ENCODE measurements around the gene MRPS34.

Gene MRPS34

DNA sequence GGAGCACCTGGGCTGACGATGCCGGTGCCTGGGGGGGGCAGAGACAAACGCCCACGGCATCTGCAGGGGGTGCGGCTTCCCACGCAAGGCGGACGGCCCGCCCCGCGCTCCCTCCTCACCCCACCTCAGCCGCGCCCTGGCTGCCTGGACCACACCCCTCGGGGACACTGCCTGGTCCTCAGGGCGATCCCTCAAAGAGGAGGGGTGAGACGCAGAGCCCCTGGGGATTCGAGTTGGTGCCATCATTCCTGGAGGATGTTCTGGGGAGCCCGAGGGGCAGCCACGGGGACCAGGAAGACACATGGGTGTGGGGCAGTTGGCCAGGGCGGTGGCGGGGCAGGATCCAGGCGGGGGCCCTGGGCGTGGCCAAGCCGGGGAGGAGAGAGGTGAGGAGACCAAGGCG is 16.7 kb upstream of the MRPS34 start:
- no peak overlapping the region for H3K27ac Mint-ChIP-seq
- H3K36me3 Mint-ChIP-seq (ENCODE audit: low read depth): peaks cover 5% of the 10 kb centered on the region
- TF ChIP-seq, protein P1, sequence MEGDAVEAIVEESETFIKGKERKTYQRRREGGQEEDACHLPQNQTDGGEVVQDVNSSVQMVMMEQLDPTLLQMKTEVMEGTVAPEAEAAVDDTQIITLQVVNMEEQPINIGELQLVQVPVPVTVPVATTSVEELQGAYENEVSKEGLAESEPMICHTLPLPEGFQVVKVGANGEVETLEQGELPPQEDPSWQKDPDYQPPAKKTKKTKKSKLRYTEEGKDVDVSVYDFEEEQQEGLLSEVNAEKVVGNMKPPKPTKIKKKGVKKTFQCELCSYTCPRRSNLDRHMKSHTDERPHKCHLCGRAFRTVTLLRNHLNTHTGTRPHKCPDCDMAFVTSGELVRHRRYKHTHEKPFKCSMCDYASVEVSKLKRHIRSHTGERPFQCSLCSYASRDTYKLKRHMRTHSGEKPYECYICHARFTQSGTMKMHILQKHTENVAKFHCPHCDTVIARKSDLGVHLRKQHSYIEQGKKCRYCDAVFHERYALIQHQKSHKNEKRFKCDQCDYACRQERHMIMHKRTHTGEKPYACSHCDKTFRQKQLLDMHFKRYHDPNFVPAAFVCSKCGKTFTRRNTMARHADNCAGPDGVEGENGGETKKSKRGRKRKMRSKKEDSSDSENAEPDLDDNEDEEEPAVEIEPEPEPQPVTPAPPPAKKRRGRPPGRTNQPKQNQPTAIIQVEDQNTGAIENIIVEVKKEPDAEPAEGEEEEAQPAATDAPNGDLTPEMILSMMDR (IDR thresholded peaks at IDR 0.05; ENCODE audit: unreplicated experiment in 3 of 3): no peak
- no peak overlapping the region for H3K4me3 Mint-ChIP-seq
- H3K4me1 Mint-ChIP-seq: no peaks in the 10 kb centered on the region
- H3K27me3 Mint-ChIP-seq (ENCODE audit: low read depth): no peaks in the 10 kb centered on the region
- H3K9me3 Mint-ChIP-seq: no peaks in the 10 kb centered on the region

GRCh38 chr16:1788708-1789100 is 15.8 kb upstream of the MRPS34 start:
- no peak overlapping the region for H3K27ac Mint-ChIP-seq
- TF ChIP-seq, protein P1 (IDR thresholded peaks at IDR 0.05; ENCODE audit: unreplicated experiment in 3 of 3): no peak
- no peaks in the 10 kb centered on the region for H3K4me1 Mint-ChIP-seq
- peak overlapping the region in 2 of 3 experiments; percentile 41 to 57 for H3K4me3 Mint-ChIP-seq
- no peaks in the 10 kb centered on the region for H3K27me3 Mint-ChIP-seq (ENCODE audit: low read depth)
- no peaks in the 10 kb centered on the region for H3K9me3 Mint-ChIP-seq
- H3K36me3 Mint-ChIP-seq (ENCODE audit: low read depth): peaks cover 5% of the 10 kb centered on the region

DNA sequence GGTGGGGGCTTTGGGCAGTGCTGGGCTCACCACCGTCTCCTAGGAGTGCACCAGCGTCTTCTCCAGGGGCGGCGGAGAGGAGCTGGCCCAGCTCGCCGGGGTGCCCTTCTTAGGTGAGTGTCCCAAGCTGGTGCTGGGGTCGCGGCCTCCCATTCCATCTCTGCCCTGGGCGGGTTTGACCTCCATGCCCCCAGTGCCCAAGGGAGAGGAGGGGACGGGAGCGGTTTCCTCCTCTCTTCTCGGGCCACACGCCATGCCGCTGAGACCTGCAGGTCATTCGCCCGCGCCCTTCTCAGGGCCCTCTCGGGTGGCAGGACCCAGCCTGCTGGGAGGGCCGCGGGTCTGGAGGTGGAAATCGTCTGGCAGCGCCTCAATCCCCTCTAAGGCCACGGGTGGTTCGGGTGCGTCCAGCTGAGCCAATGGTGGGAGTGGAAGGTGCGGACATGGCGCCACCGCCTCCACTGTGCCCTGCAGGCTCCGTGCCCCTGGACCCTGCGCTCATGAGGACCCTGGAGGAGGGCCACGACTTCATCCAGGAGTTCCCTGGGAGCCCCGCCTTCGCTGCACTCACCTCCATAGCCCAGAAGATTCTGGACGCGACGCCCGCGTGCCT is 15.3 kb upstream of the MRPS34 start:
- H3K36me3 Mint-ChIP-seq (ENCODE audit: low read depth): peaks cover 5% of the 10 kb centered on the region
- H3K27ac Mint-ChIP-seq: no peak overlapping the region
- no peaks in the 10 kb centered on the region for H3K27me3 Mint-ChIP-seq (ENCODE audit: low read depth)
- TF ChIP-seq, protein P1 (IDR thresholded peaks at IDR 0.05; ENCODE audit: unreplicated experiment in 3 of 3): no peak
- H3K9me3 Mint-ChIP-seq: no peaks in the 10 kb centered on the region
- H3K4me1 Mint-ChIP-seq: peaks cover 3% of the 10 kb centered on the region
- no peak overlapping the region for H3K4me3 Mint-ChIP-seq

GRCh38 chr16:1787322-1788094 is 14.6 kb upstream of the MRPS34 start:
- TF ChIP-seq, protein P1 (IDR thresholded peaks at IDR 0.05; ENCODE audit: unreplicated experiment in 3 of 3): no peak
- peaks cover 5% of the 10 kb centered on the region for H3K36me3 Mint-ChIP-seq (ENCODE audit: low read depth)
- H3K27me3 Mint-ChIP-seq (ENCODE audit: low read depth): no peaks in the 10 kb centered on the region
- H3K27ac Mint-ChIP-seq: no peak overlapping the region
- H3K4me1 Mint-ChIP-seq: peaks cover 5% of the 10 kb centered on the region
- H3K9me3 Mint-ChIP-seq: no peaks in the 10 kb centered on the region
- no peak overlapping the region for H3K4me3 Mint-ChIP-seq

- H3K4me1 Mint-ChIP-seq: peaks cover 5% of the 10 kb centered on the region
- TF ChIP-seq, protein P1 (IDR thresholded peaks at IDR 0.05; ENCODE audit: unreplicated experiment in 3 of 3): no peak
- peaks cover 5% of the 10 kb centered on the region for H3K36me3 Mint-ChIP-seq (ENCODE audit: low read depth)
- H3K27ac Mint-ChIP-seq: no peak overlapping the region
- no peak overlapping the region for H3K4me3 Mint-ChIP-seq
- H3K9me3 Mint-ChIP-seq: no peaks in the 10 kb centered on the region
- no peaks in the 10 kb centered on the region for H3K27me3 Mint-ChIP-seq (ENCODE audit: low read depth)
These were observed 14.1 kb upstream of the MRPS34 start for GRCh38 chr16:1787056-1787321.

Data from nephron (organoid).